IPS-15b (cell line): ENCODE measurements around the gene FBLN7.
"Not testable (repeated sequence)": the region's sequence is repeated elsewhere in the genome, so short reads cannot be mapped to it uniquely, and the experiment has no call there.

Experiments
- H3K27me3 ChIP-seq: one replicate; pipeline ENCODE4 v1.6.1; 2013; ENCODE audit warnings: low read length; ENCODE audit not compliant: control insufficient read depth, insufficient read depth
- H3K36me3 ChIP-seq: one replicate; pipeline ENCODE4 v1.6.1; 2013; ENCODE audit warnings: low read length; ENCODE audit not compliant: control insufficient read depth, insufficient read depth
- H3K4me1 ChIP-seq: one replicate; pipeline ENCODE4 v1.6.1; 2013; ENCODE audit warnings: mild to moderate bottlenecking, low read length; ENCODE audit not compliant: control insufficient read depth, insufficient read depth
- H3K4me3 ChIP-seq: one replicate; pipeline ENCODE4 v1.5.1; 2013; ENCODE audit warnings: low read depth, low read length
- H3K9ac ChIP-seq: one replicate; pipeline ENCODE4 v1.6.1; 2013; ENCODE audit warnings: low read depth, mild to moderate bottlenecking, low read length
- H3K9me3 ChIP-seq: one replicate; pipeline ENCODE4 v1.6.1; 2013; ENCODE audit warnings: mild to moderate bottlenecking, low read length; ENCODE audit not compliant: control insufficient read depth, insufficient read depth

The FBLN7 gene

GRCh38 chr2:112195167-112195766 lies 57.1 kb downstream of the FBLN7 start:
- Histone ChIP-seq H3K4me3 (no peak overlapping the region), H3K36me3 (no peaks in the 10 kb centered on the region), H3K9ac (no peak overlapping the region), H3K4me1 (no peaks in the 10 kb centered on the region), H3K9me3 (no peaks in the 10 kb centered on the region), H3K27me3 (no peaks in the 10 kb centered on the region)

GRCh38 chr2:112195950-112196349 lies 57.8 kb downstream of the FBLN7 start:
- no peak overlapping the region for H3K4me3 ChIP-seq

DNA sequence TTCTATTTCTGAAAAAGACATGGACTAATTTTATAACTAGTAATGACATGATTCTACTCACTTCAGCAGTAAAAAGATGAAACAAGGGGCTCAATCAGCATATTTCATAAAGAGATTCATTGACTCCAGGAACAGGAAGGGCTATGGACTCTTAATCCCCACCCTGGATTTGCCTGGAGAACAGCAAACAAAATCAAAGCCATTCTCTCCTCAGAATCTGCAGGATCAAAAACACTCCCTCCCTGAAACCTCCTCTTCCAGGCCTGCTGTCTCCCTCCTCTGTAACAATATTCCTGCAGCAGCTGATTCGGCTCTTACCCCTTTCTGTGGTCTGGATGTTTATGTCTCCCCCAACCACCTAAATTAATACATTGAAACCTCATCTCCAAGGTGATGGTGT lies 59.7 kb downstream of the FBLN7 start:
- no peak overlapping the region for H3K9ac ChIP-seq
- H3K36me3 ChIP-seq: no peaks in the 10 kb centered on the region
- no peaks in the 10 kb centered on the region for H3K4me1 ChIP-seq
- H3K4me3 ChIP-seq: no peak overlapping the region
- H3K27me3 ChIP-seq: no peaks in the 10 kb centered on the region
- no peaks in the 10 kb centered on the region for H3K9me3 ChIP-seq

More at GRCh38 chr2:112195950-112196349, 57.8 kb downstream of the FBLN7 start:
- no peak overlapping the region for H3K9ac ChIP-seq
- H3K27me3 ChIP-seq: no peaks in the 10 kb centered on the region
- no peaks in the 10 kb centered on the region for H3K36me3 ChIP-seq
- H3K4me1 ChIP-seq: no peaks in the 10 kb centered on the region
- no peaks in the 10 kb centered on the region for H3K9me3 ChIP-seq

- no peaks in the 10 kb centered on the region for H3K9me3 ChIP-seq
- no peaks in the 10 kb centered on the region for H3K36me3 ChIP-seq
- H3K4me3 ChIP-seq: no peak overlapping the region
- no peak overlapping the region for H3K9ac ChIP-seq
- no peaks in the 10 kb centered on the region for H3K27me3 ChIP-seq
- H3K4me1 ChIP-seq: no peaks in the 10 kb centered on the region
These were observed 60.6 kb downstream of the FBLN7 start for GRCh38 chr2:112198780-112199179.

- Histone ChIP-seq H3K4me1 (no peaks in the 10 kb centered on the region), H3K9ac (no peak overlapping the region), H3K27me3 (no peaks in the 10 kb centered on the region), H3K9me3 (peaks cover 2% of the 10 kb centered on the region), H3K36me3 (no peaks in the 10 kb centered on the region), H3K4me3 (no peak overlapping the region)
These were observed 61.0 kb downstream of the FBLN7 start for GRCh38 chr2:112199188-112199587.

- H3K9me3 ChIP-seq: peaks cover 4% of the 10 kb centered on the region
- no peak overlapping the region for H3K4me3 ChIP-seq
- no peak overlapping the region for H3K9ac ChIP-seq
- H3K27me3 ChIP-seq: no peaks in the 10 kb centered on the region
- H3K4me1 ChIP-seq: no peaks in the 10 kb centered on the region
- H3K36me3 ChIP-seq: no peaks in the 10 kb centered on the region
These were observed 63.7 kb downstream of the FBLN7 start for GRCh38 chr2:112201696-112202430.

DNA sequence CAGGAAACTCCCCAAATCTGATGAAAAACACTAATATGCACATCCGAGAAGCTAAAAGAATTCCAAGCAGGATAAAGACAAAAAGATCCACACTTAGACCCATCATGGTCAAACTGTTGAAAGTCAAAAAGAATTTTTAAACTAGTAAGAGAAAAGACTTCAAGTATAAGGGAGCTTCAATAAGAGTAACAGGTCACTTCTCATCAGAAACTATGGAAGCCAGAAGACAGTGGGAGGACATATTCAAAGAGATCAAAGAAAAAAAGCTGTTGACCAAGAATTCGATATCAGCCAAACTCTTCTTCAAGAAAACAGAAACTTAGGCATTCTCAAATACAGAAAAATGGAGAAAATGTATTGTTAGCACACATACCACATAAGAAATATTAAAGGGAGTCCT lies 66.2 kb downstream of the FBLN7 start:
- Histone ChIP-seq H3K36me3 (no peaks in the 10 kb centered on the region), H3K4me3 (no peak overlapping the region), H3K4me1 (no peaks in the 10 kb centered on the region), H3K27me3 (no peaks in the 10 kb centered on the region), H3K9me3 (peaks cover 4% of the 10 kb centered on the region), H3K9ac (no peak overlapping the region)

- H3K4me1 ChIP-seq, H3K4me3 ChIP-seq, H3K9me3 ChIP-seq: not testable (repeated sequence)
These were observed 69.7 kb downstream of the FBLN7 start for GRCh38 chr2:112207905-112208304.

DNA sequence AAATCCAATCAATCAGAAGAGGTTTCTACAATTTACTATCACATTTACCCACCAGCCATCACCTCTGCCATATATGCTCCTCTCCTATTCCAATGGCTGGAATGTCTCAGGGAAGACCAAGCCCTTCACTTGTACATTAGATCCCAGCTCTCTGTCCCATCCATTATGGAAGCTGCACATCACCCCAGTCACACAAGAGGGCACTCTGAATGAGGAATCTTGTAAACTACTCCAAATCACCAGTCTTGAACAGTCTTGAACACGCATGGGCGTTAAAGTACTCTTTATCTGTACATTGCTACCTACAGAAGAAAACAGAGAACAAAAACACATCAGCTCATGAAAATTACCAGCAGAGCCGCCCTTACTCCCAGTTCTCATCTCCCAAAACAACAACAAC lies 78.0 kb downstream of the FBLN7 start:
- Histone ChIP-seq H3K4me1 (no peaks in the 10 kb centered on the region), H3K36me3 (no peaks in the 10 kb centered on the region), H3K9ac (no peak overlapping the region), H3K4me3 (no peak overlapping the region), H3K27me3 (no peaks in the 10 kb centered on the region), H3K9me3 (no peaks in the 10 kb centered on the region)

More at GRCh38 chr2:112207905-112208304, 69.7 kb downstream of the FBLN7 start:
- not testable (repeated sequence) for H3K27me3 ChIP-seq, H3K9ac ChIP-seq, H3K36me3 ChIP-seq

DNA sequence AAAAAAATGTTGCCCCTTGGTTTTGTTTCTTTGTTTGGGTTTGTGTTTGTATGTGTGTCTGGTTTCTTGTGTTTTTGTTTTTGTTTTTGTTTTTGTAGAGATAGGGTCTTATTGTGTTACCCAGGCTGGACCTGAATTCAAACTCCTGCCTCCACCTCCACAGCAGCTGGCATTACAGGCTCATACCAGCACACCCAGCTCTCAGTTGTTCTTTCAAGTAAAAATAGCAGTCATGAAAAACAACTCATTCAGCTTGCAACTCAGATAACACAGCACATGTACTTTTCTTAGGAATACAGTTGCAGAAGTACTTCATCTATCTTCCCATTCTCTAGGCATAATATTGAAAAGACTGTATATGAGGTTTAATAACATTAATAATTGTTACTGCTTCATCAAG lies 79.7 kb downstream of the FBLN7 start:
- H3K9ac ChIP-seq: no peak overlapping the region
- H3K4me1 ChIP-seq: no peaks in the 10 kb centered on the region
- H3K36me3 ChIP-seq: no peaks in the 10 kb centered on the region
- H3K9me3 ChIP-seq: no peaks in the 10 kb centered on the region
- no peak overlapping the region for H3K4me3 ChIP-seq
- H3K27me3 ChIP-seq: no peaks in the 10 kb centered on the region

- H3K4me1 ChIP-seq: no peaks in the 10 kb centered on the region
- no peak overlapping the region for H3K4me3 ChIP-seq
- no peak overlapping the region for H3K9ac ChIP-seq
- H3K27me3 ChIP-seq: no peaks in the 10 kb centered on the region
- no peaks in the 10 kb centered on the region for H3K36me3 ChIP-seq
- no peaks in the 10 kb centered on the region for H3K9me3 ChIP-seq
These were observed 82.0 kb downstream of the FBLN7 start for GRCh38 chr2:112220186-112220585.

DNA sequence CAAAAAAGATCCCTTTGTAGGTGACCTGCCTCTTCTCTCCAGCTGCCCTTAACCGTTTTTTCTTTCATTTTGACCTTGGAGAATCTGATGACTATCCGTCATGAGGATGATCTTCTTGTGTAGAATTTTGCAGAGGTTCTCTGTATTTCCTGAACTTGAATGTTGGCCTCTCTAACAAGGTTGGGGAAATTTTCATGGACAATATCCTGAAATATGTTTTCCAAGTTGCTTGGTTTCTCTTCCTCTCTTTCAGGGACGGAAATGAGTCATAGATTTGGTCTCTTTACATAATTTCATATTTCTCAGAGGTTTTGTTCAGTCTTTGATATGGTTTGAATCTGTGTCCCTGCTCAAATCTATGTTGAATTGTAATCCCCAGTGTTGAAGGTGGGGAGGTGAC lies 82.6 kb downstream of the FBLN7 start:
- Histone ChIP-seq H3K36me3 (no peaks in the 10 kb centered on the region), H3K4me1 (no peaks in the 10 kb centered on the region), H3K9me3 (no peaks in the 10 kb centered on the region), H3K27me3 (no peaks in the 10 kb centered on the region), H3K9ac (no peak overlapping the region), H3K4me3 (no peak overlapping the region)
